GM12891 (cell line): ENCODE measurements around the gene NUDT7.

Experiments used
- DNase-seq: peaks from one replicate; pipeline ENCODE4 v3.0.0; 2011; ENCODE audit warnings: low spot score; ENCODE audit not compliant: insufficient read length
- FAIRE-seq: peaks from 2 replicates; lab custom pipeline; 2011; peaks lifted over from hg19 to GRCh38; lab: Jason Lieb, UNC
- PAX5 ChIP-seq: IDR thresholded peaks from 2 replicates; pipeline ENCODE4 v1.6.1; 2011; ENCODE audit warnings: low read length, moderate library complexity, mild to moderate bottlenecking; ENCODE audit not compliant: insufficient read depth, severe bottlenecking
- POLR2A ChIP-seq: IDR thresholded peaks from 2 replicates; pipeline ENCODE4 v1.6.1; 2011; ENCODE audit warnings: low read depth, low read length, control low read depth
- POLR2AphosphoS5 ChIP-seq: IDR thresholded peaks from 2 replicates; pipeline ENCODE4 v1.6.1; 2011; ENCODE audit warnings: low read depth, low read length, control low read depth
- POU2F2 ChIP-seq: IDR thresholded peaks from 2 replicates; pipeline ENCODE4 v1.6.1; 2011; ENCODE audit warnings: low read depth, mild to moderate bottlenecking, control low read depth, low read length, moderate library complexity
- SPI1 ChIP-seq: IDR thresholded peaks from 2 replicates; pipeline ENCODE4 v1.6.1; 2011; ENCODE audit warnings: low read depth, low read length, control low read depth
- TAF1 ChIP-seq: IDR thresholded peaks from 2 replicates; pipeline ENCODE4 v1.6.1; 2011; ENCODE audit warnings: low read depth, low read length, control low read depth

Gene NUDT7

DNA sequence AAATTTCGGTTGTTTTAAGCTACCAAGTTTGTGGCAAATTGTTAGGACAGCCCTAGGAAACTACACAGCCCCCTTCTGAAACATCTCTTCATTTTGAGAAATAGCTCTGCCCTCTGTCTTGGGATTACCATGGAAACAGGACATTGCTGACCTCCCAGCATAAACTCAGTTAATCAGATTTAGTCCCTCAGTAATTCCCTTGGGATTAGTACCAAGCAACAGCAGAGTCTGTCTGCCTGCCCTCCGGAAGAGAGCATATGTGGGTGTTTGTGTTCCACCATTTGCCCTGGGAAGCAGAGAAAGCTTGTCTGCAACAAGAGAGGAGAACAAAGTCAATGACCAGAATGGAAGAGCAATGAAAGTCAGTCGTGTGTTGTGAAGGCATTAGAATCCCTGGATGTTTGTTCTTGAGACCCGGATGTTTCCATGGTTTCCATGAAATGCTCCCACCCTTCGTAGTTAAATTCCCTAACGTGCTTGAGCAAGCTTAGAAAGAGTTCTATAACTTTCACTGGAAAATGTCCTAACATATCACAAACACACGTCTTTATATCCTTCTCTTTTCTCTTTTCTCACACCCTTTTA is 26.2 kb downstream of the NUDT7 start:
- FAIRE-seq (no peak), DNase-seq (no peak)
- TF ChIP-seq POLR2A (no peak), POU2F2 (no peak), TAF1 (no peak), POLR2AphosphoS5 (no peak), PAX5 (no peak), SPI1 (no peak)

DNA sequence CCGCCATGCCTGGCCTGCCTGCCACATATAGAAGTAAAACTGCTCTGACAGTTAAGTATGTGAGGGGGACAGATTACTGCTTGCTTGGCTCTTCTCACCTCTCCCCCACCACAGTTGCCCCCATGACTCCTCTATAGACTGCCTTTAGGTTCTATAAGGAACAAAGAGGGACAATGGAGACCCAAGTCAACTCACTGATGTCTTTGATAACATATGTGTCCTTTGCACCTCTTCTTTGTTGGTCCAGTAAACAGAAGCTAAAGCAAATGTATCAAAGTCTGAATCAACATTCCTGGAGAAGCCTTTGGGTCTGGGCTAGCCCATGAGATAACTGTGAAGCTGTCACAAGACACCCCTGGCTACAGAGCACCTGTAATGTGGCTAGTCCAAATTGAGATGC is 27.1 kb downstream of the NUDT7 start:
- FAIRE-seq (no peak), DNase-seq (no peak)
- no peak for TF ChIP-seq POU2F2
- TF ChIP-seq POLR2AphosphoS5: no peak
- no peak for TF ChIP-seq POLR2A

- TF ChIP-seq POLR2AphosphoS5 (no peak), TAF1 (no peak), PAX5 (no peak), POLR2A (no peak), SPI1 (no peak), POU2F2 (no peak)
- FAIRE-seq (no peak), DNase-seq (no peak)
Measured at GRCh38 chr16:77758046-77758445, 35.7 kb downstream of the NUDT7 start.

- TF ChIP-seq POLR2A (no peak), SPI1 (no peak), POU2F2 (no peak), PAX5 (no peak), POLR2AphosphoS5 (no peak), TAF1 (no peak)
- FAIRE-seq (no peak), DNase-seq (no peak)
Measured at GRCh38 chr16:77758508-77758907, 36.2 kb downstream of the NUDT7 start.

- no peak for DNase-seq
- no peak for TF ChIP-seq POLR2A
- no peak for TF ChIP-seq PAX5
- no peak for TF ChIP-seq POLR2AphosphoS5
- no peak for TF ChIP-seq SPI1
- TF ChIP-seq TAF1: no peak
- TF ChIP-seq POU2F2: no peak
- no peak for FAIRE-seq
Measured at GRCh38 chr16:77759201-77759600, 36.9 kb downstream of the NUDT7 start.

- TF ChIP-seq TAF1 (no peak), POLR2AphosphoS5 (no peak), POU2F2 (no peak), PAX5 (no peak), POLR2A (no peak), SPI1 (no peak)
- no peak for DNase-seq
- no peak for FAIRE-seq
Measured at GRCh38 chr16:77759821-77760220, 37.5 kb downstream of the NUDT7 start.

DNA sequence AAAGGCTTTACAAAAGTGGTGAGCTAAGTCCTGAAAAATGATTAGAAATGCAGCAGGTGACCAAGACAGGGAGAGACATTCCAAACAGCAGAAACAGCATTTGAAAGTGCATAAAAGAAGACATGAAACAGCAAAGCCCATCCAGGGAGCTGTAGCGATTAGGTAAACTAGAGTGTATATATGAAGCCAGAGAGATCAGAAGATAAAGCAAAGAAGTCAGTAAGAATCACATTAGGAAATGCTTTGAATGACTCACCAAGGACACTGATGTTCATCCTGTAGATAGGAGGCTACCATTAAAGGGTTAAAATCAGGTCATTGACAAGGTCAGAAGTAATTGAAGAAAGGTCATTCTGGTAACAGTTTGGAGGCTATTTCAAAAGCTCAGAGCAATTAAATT is 38.5 kb downstream of the NUDT7 start:
- no peak for TF ChIP-seq POLR2AphosphoS5
- no peak for DNase-seq
- FAIRE-seq: no peak

- TF ChIP-seq PAX5 (no peak), POLR2AphosphoS5 (no peak), SPI1 (no peak), POU2F2 (no peak), TAF1 (no peak), POLR2A (no peak)
- FAIRE-seq (no peak), DNase-seq (no peak)
Measured at GRCh38 chr16:77761204-77761603, 38.9 kb downstream of the NUDT7 start.

DNA sequence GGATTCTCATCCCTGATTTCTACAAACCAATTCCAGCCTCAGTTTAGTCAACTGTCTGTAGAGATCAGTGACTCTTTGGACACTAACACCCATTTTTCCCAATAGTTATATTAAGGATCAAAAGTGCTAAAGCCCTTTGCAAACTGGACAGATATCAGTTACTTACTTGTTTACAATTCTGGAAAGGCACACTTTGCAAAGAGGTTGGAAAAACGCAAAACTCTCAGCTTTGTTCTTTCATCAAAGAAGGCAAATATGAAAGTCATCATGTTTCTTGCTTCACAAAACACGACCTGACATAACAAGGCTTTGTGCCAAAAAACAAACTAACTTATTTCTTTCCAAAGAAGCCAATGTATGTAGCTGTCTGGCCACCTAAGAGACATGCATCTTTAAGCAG is 39.9 kb downstream of the NUDT7 start:
- FAIRE-seq (no peak), DNase-seq (no peak)
- TF ChIP-seq TAF1 (no peak), POLR2A (no peak), PAX5 (no peak), POU2F2 (no peak), SPI1 (no peak), POLR2AphosphoS5 (no peak)

GRCh38 chr16:77763994-77764393 is 41.7 kb downstream of the NUDT7 start:
- DNase-seq: no peak
- no peak for FAIRE-seq
- TF ChIP-seq POLR2A: no peak
- no peak for TF ChIP-seq POU2F2
- TF ChIP-seq SPI1: no peak
- TF ChIP-seq TAF1: no peak
- no peak for TF ChIP-seq PAX5

DNA sequence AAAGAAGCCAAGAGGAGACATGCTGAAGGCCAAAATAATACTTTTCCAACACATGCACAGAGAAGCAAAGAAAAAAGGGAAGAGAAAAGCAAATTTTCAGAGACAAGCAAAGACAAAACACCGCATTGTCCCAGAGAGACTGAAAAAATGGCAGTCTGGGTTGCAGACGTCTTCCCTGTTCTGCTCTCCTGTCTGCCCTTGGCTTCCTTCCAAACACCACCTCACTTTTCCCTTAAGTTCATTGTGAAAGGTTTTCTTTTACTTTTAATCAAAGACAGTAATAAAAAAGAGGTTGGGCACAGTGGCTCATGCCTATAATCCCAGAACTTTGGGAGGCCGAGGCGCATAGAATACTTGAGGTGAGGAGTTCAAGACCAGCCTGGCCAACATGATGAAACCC is 44.9 kb downstream of the NUDT7 start:
- FAIRE-seq: no peak
- DNase-seq: no peak
- TF ChIP-seq POLR2A (no peak), PAX5 (no peak), TAF1 (no peak), SPI1 (no peak), POLR2AphosphoS5 (no peak), POU2F2 (no peak)
